Stimulated activated CD8-positive, alpha-beta memory T cell treated with anti-CD3 and anti-CD28 coated beads, Interleukin-4, amount 100 ng/mL, for 4 hours (primary cell): ENCODE results near the gene ERCC5.

Source experiments
- DNase-seq, 2 donors: peaks; one replicate each; pipeline ENCODE4 v3.0.0-alpha.2; 2020; ENCODE audit warnings: low read depth in 2 of 2, low spot score in 1 of 2

ERCC5 gene

DNA sequence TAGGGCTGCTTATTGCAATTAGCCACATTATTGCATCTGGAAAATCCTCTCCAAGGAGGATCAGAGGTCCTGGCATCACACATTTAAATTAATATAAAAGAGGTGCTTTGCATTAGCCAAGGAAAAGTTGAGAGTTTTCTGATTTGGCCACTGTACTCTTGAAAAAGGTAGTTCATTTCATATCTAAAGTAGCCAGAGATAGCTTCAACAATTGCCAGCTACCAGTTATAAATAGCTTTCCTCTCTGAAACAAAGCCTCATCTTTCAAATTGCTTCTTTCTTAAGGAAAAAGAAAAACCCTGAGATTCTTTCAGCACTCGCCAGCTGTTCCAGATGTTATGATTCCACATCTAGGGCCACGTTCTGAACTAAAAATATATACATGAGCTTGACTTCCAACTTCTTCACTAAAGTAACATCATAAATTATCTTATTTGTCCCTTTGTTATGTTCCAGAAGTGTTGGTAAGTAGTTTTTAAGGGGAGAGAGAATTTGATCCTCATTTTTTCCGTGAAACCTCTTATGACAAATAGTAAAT is 69.6 kb downstream of the ERCC5 start:
- DNase-seq = no peak

- DNase-seq = no peak
Observed at GRCh38 chr13:102917019-102917418, 71.2 kb downstream of the ERCC5 start.

- DNase-seq = no peak
Observed at GRCh38 chr13:102922184-102922583, 76.4 kb downstream of the ERCC5 start.
